BLaER1 (cell line): ENCODE measurements around the gene NCAPG2.
A peak's percentile ranks its signal among the peaks of the same experiment; 100 is the strongest.

Source experiments
- H3K27ac ChIP-seq: shearing (Covaris generic); formaldehyde crosslinking; 2 replicates; pipeline ENCODE4 v1.8.1; 2022
- H3K27me3 ChIP-seq: shearing (Covaris generic); formaldehyde crosslinking; 2 replicates; pipeline ENCODE4 v1.8.1; 2022
- H3K36me3 ChIP-seq: shearing (Covaris generic); formaldehyde crosslinking; 2 replicates; pipeline ENCODE4 v1.8.1; 2022
- H3K4me1 ChIP-seq: shearing (Covaris generic); formaldehyde crosslinking; 2 replicates; pipeline ENCODE4 v1.8.1; 2022
- H3K4me2 ChIP-seq: shearing (Covaris generic); formaldehyde crosslinking; 2 replicates; pipeline ENCODE4 v1.8.1; 2022
- H3K4me3 ChIP-seq: shearing (Covaris generic); formaldehyde crosslinking; 2 replicates; pipeline ENCODE4 v1.8.1; 2022
- H3K9ac ChIP-seq: shearing (Covaris generic); formaldehyde crosslinking; 2 replicates; pipeline ENCODE4 v1.8.1; 2022
- H3K9me3 ChIP-seq: shearing (Covaris generic); formaldehyde crosslinking; 2 replicates; pipeline ENCODE4 v1.8.1; 2022
- H4K20me1 ChIP-seq: shearing (Covaris generic); formaldehyde crosslinking; 2 replicates; pipeline ENCODE4 v1.8.1; 2022
- Cebpa-rat ChIP-seq: shearing (Covaris generic); IDR thresholded peaks from 2 replicates; pipeline ENCODE4 v1.8.1; 2022

NCAPG2 gene

DNA sequence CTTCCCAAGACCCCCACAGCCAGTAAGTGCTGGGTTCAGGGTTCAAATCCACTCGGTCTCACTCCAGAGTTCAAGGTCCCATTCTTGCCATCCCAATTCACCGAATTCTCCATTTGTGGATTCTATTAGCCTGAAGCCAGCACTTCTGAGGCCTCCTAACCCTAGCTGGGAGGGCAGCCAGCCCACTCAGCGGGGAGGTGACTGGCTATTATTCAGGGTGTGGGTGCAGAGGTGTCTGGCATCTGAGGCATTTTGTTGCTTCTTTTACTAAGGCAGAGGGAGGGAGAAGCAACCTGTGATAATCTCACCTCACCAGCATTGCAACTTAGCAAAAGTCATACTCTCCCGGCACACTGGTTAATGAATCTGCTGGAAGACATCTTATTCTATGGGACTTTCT lies 108.3 kb downstream of the NCAPG2 start:
- Histone ChIP-seq H3K27ac (no peak overlapping the region), H3K27me3 (no peaks in the 10 kb centered on the region), H3K4me2 (no peak overlapping the region), H3K4me3 (no peak overlapping the region), H3K9me3 (peaks cover 20% of the 10 kb centered on the region), H4K20me1 (no peaks in the 10 kb centered on the region), H3K9ac (no peak overlapping the region), H3K36me3 (no peaks in the 10 kb centered on the region), H3K4me1 (no peaks in the 10 kb centered on the region)
- no peak for TF ChIP-seq Cebpa-rat

- Histone ChIP-seq H4K20me1 (no peaks in the 10 kb centered on the region), H3K4me3 (no peak overlapping the region), H3K4me1 (no peaks in the 10 kb centered on the region), H3K27me3 (no peaks in the 10 kb centered on the region), H3K9ac (no peak overlapping the region), H3K27ac (no peak overlapping the region), H3K36me3 (no peaks in the 10 kb centered on the region), H3K4me2 (no peak overlapping the region), H3K9me3 (peaks cover 20% of the 10 kb centered on the region)
- no peak for TF ChIP-seq Cebpa-rat
These were observed 109.5 kb downstream of the NCAPG2 start for GRCh38 chr7:158595068-158595467.

DNA sequence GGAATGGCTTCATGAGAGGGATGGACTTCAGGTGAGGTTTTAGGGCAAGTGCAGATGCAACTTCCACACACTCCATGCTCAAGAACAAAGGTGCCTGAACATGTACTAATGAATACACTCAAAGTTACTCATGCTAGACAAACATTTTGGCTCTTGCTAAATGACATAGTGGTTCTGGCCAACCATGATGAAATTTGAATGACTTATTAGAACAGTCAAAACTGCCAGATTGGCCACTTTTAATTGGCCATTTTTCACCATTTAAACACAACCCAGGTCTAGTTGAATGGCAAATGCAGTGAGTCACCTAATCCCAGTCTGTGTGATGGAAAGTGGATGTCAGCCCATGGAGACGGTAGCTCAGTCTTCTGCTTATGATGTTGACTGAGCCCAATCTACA lies 112.1 kb downstream of the NCAPG2 start:
- Histone ChIP-seq H3K4me3 (no peak overlapping the region), H3K4me1 (no peaks in the 10 kb centered on the region), H3K9me3 (peaks cover 20% of the 10 kb centered on the region), H4K20me1 (no peaks in the 10 kb centered on the region), H3K27ac (no peak overlapping the region), H3K27me3 (peaks cover 18% of the 10 kb centered on the region), H3K36me3 (no peaks in the 10 kb centered on the region), H3K4me2 (no peak overlapping the region), H3K9ac (no peak overlapping the region)
- no peak for TF ChIP-seq Cebpa-rat

- no peak overlapping the region for H3K4me2 ChIP-seq
- no peak for TF ChIP-seq Cebpa-rat
These were observed 112.7 kb downstream of the NCAPG2 start for GRCh38 chr7:158591944-158592343.

DNA sequence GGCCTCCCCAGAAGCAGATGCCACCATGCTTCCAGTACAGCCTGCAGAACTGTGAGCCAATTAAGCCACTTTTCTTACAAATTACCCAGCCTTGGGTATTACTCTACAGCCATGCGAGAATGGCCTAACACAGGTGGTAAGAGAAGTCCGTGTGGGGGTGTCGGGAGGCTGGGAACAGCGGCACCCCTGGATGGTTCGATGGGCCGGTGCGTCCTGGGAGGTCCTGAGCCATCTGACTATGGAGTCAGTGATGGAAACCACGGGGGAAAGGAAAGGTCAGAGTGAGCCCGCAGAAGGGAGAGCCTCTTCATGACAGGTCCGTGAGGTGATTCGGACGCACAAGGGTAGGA lies 114.4 kb downstream of the NCAPG2 start:
- Histone ChIP-seq H3K9me3 (peaks cover 11% of the 10 kb centered on the region), H3K4me2 (no peak overlapping the region), H3K27me3 (peaks cover 31% of the 10 kb centered on the region), H3K4me1 (no peaks in the 10 kb centered on the region), H3K36me3 (no peaks in the 10 kb centered on the region), H3K9ac (no peak overlapping the region), H4K20me1 (no peaks in the 10 kb centered on the region), H3K4me3 (no peak overlapping the region), H3K27ac (no peak overlapping the region)
- no peak for TF ChIP-seq Cebpa-rat

More at GRCh38 chr7:158591944-158592343, 112.7 kb downstream of the NCAPG2 start:
- Histone ChIP-seq H4K20me1 (no peaks in the 10 kb centered on the region), H3K27me3 (peaks cover 18% of the 10 kb centered on the region), H3K9me3 (peaks cover 20% of the 10 kb centered on the region), H3K27ac (no peak overlapping the region), H3K9ac (no peak overlapping the region), H3K4me1 (no peaks in the 10 kb centered on the region), H3K36me3 (no peaks in the 10 kb centered on the region), H3K4me3 (no peak overlapping the region)

- no peak overlapping the region for H3K4me3 ChIP-seq
- H3K9me3 ChIP-seq, result peaks cover 6% of the 10 kb centered on the region; the same call in 1 of the 2 replicates
- no peaks in the 10 kb centered on the region for H4K20me1 ChIP-seq
- TF ChIP-seq Cebpa-rat, result no peak
- no peak overlapping the region for H3K4me2 ChIP-seq
- peaks cover 31% of the 10 kb centered on the region for H3K27me3 ChIP-seq
- H3K36me3 ChIP-seq, result no peaks in the 10 kb centered on the region
- H3K27ac ChIP-seq, result no peak overlapping the region
- H3K9ac ChIP-seq, result no peak overlapping the region
- H3K4me1 ChIP-seq, result no peaks in the 10 kb centered on the region
These were observed 115.0 kb downstream of the NCAPG2 start for GRCh38 chr7:158589653-158590052.

DNA sequence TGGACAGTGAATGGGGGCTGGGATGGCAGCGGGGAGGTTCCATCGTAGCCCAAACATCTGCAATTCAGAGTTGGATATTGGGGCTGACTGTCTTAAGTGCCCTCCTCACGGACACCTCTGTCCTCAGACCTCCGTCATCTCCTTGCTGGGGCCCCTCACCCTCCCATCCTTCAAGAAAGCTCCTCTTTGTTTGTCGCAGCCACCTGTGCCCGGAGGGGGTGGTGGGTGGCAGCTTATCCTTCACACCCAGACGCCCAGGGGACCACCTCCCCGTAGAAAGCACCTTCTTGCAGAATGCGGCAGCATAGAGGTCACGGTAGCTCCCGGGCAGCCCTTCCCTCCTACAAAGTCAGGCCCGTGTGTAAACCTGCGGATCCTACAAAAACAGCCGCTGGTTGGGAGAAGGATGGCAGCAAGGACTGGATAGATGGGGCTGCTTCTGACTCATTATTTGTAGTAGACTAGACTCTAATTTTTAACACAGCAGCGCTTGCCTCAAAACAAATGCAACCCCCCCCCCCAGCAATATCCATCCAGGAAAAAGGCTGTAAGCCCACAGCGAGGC lies 115.6 kb downstream of the NCAPG2 start:
- Histone ChIP-seq H3K4me2 (no peak overlapping the region), H3K4me1 (no peaks in the 10 kb centered on the region), H4K20me1 (no peaks in the 10 kb centered on the region), H3K36me3 (no peaks in the 10 kb centered on the region), H3K27me3 (peaks cover 31% of the 10 kb centered on the region), H3K9me3 (no peaks in the 10 kb centered on the region), H3K4me3 (no peak overlapping the region), H3K9ac (no peak overlapping the region), H3K27ac (no peak overlapping the region)
- TF ChIP-seq Cebpa-rat, result no peak

- no peak for TF ChIP-seq Cebpa-rat
- peak overlapping the region; percentile 40; the same call in 1 of the 2 replicates for H3K4me2 ChIP-seq
- H3K36me3 ChIP-seq, result no peaks in the 10 kb centered on the region
- H3K4me3 ChIP-seq, result no peak overlapping the region
- H3K9ac ChIP-seq, result no peak overlapping the region
- H3K27ac ChIP-seq, result no peak overlapping the region
- no peaks in the 10 kb centered on the region for H4K20me1 ChIP-seq
- no peaks in the 10 kb centered on the region for H3K4me1 ChIP-seq
- H3K9me3 ChIP-seq, result no peaks in the 10 kb centered on the region
- peaks cover 31% of the 10 kb centered on the region for H3K27me3 ChIP-seq
These were observed 116.3 kb downstream of the NCAPG2 start for GRCh38 chr7:158588085-158588877.

- H3K4me1 ChIP-seq, result 0 out of 2 replicates have a peak, but pooled peaks cover under 1% of the 10 kb centered on the region
- peaks cover 31% of the 10 kb centered on the region for H3K27me3 ChIP-seq
- no peak within 1 kb of the TSS for H3K27ac ChIP-seq
- H3K9me3 ChIP-seq, result no peaks in the 10 kb centered on the region
- peak within 1 kb of the TSS; percentile 78 for H3K4me2 ChIP-seq
- H3K9ac ChIP-seq, result no peak within 1 kb of the TSS
- TF ChIP-seq Cebpa-rat, result no peak
- no peaks in the 10 kb centered on the region for H3K36me3 ChIP-seq
- H3K4me3 ChIP-seq, result peak within 1 kb of the TSS; percentile 54; the same call in 1 of the 2 replicates
- H4K20me1 ChIP-seq, result no peaks in the 10 kb centered on the region
These were observed 117.2 kb downstream of the NCAPG2 start, which contains the start of gene PTPRN2 for GRCh38 chr7:158587162-158588084. PTPRN2 (minus strand) TSS chr7:158587823.
